Breast epithelium (tissue), 3 donors: ENCODE measurements around the gene PIGR.

ENCODE experiments used
- CTCF ChIP-seq, 3 donors: fragments of 450-650 bp; IDR thresholded peaks; one replicate each; pipeline ENCODE4 v1.5.1; 2016 to 2017; ENCODE audit warnings: antibody characterized with exemption in 3 of 3, mild to moderate bottlenecking in 3 of 3, moderate library complexity in 3 of 3
- POLR2A ChIP-seq: fragments of 450-650 bp; IDR thresholded peaks from one replicate; pipeline ENCODE4 v1.6.1; 2016; ENCODE audit warnings: antibody characterized with exemption, mild to moderate bottlenecking, moderate library complexity
- POLR2AphosphoS5 ChIP-seq, 3 donors: sonication (generic); formaldehyde crosslinking; IDR thresholded peaks; one replicate each; pipeline ENCODE4 v1.6.1; 2017; ENCODE audit warnings: antibody characterized with exemption in 3 of 3

GRCh38 chr1:206929524-206929923 lies 16.7 kb downstream of the PIGR start:
- no peak for TF ChIP-seq POLR2A
- TF ChIP-seq CTCF (IDR thresholded peaks at IDR 0.05): no peak
- TF ChIP-seq POLR2AphosphoS5 (IDR thresholded peaks at IDR 0.05): no peak
